Keratinocyte (primary cell): ENCODE measurements around the gene TNNT1. TPM values are rescaled to one million over a fixed set of nuclear protein-coding genes. Genes with fewer than 3 reads are reported as not detected.

Experiments used
- DNase-seq: peaks from one replicate; pipeline ENCODE4 v3.0.0-alpha.2; 2011; ENCODE audit warnings: low read depth, missing footprints, low spot score
- FAIRE-seq: peaks from 2 replicates; lab custom pipeline; 2011; peaks lifted over from hg19 to GRCh38; lab: Jason Lieb, UNC
- H2AFZ ChIP-seq: 2 replicates; pipeline ENCODE4 v1.6.0; 2012; ENCODE audit warnings: low read length, control low read depth, inconsistent platforms; ENCODE audit not compliant: control insufficient read depth
- H3K27ac ChIP-seq: 2 replicates; pipeline ENCODE4 v1.5.1; 2011; ENCODE audit warnings: low read length; ENCODE audit not compliant: control insufficient read depth, insufficient read depth
- H3K27me3 ChIP-seq: 3 replicates; pipeline ENCODE4 v1.6.0; 2011; ENCODE audit warnings: low read length; ENCODE audit not compliant: control insufficient read depth, insufficient read depth; ENCODE audit errors: extremely low read depth
- H3K36me3 ChIP-seq, 2 experiments: 2 replicates in 1 of 2; 3 replicates in 1 of 2; pipeline ENCODE4 v1.5.1; 2011; ENCODE audit warnings: low read length in 2 of 2, mild to moderate bottlenecking in 1 of 2; ENCODE audit not compliant: control insufficient read depth in 2 of 2, insufficient read depth in 2 of 2; ENCODE audit errors: extremely low read depth in 1 of 2
- H3K4me1 ChIP-seq: 3 replicates; pipeline ENCODE4 v1.5.1; 2011; ENCODE audit warnings: low read length; ENCODE audit not compliant: control insufficient read depth, insufficient read depth; ENCODE audit errors: extremely low read depth
- H3K4me2 ChIP-seq: 3 replicates; pipeline ENCODE4 v1.6.0; 2011; ENCODE audit warnings: low read depth, low read length; ENCODE audit not compliant: control insufficient read depth, insufficient read depth; ENCODE audit errors: extremely low read depth
- H3K4me3 ChIP-seq, 3 experiments: fragments of 200-600 bp in 1 of 3; sonication (generic) in 1 of 3; 2 replicates in 2 of 3; 3 replicates in 1 of 3; pipeline ENCODE4 v1.5.1; 2011 to 2016; ENCODE audit warnings: low read length in 3 of 3, mild to moderate bottlenecking in 3 of 3, control low read depth in 2 of 3, inconsistent platforms in 1 of 3, low read depth in 1 of 3, mixed read lengths in 1 of 3, mixed run types in 1 of 3, moderate library complexity in 1 of 3; ENCODE audit not compliant: control insufficient read depth in 2 of 3, insufficient read depth in 2 of 3; ENCODE audit errors: extremely low read depth in 1 of 3
- H3K79me2 ChIP-seq: 2 replicates; pipeline ENCODE4 v1.6.0; 2012; ENCODE audit warnings: low read length; ENCODE audit not compliant: control insufficient read depth, insufficient read depth
- H3K9ac ChIP-seq: 3 replicates; pipeline ENCODE4 v1.6.0; 2011; ENCODE audit warnings: low read length; ENCODE audit not compliant: control insufficient read depth, insufficient read depth; ENCODE audit errors: extremely low read depth
- H3K9me1 ChIP-seq: 3 replicates; pipeline ENCODE4 v1.6.0; 2011; ENCODE audit warnings: low read length; ENCODE audit not compliant: control insufficient read depth, insufficient read depth; ENCODE audit errors: extremely low read depth
- H3K9me3 ChIP-seq: 2 replicates; pipeline ENCODE4 v1.5.1; 2012; ENCODE audit warnings: low read depth, low read length; ENCODE audit not compliant: control insufficient read depth
- H4K20me1 ChIP-seq: 3 replicates; pipeline ENCODE4 v1.6.0; 2011; ENCODE audit warnings: low read length; ENCODE audit not compliant: control insufficient read depth, insufficient read depth; ENCODE audit errors: extremely low read depth
- EZH2 ChIP-seq: IDR thresholded peaks from one replicate; pipeline ENCODE4 v1.6.1; 2012; ENCODE audit warnings: inconsistent platforms, mild to moderate bottlenecking, low read length, moderate library complexity
- dilution Hi-C: fragments of 300-500 bp; cut with MboI; formaldehyde crosslinking; loops from one replicate; pipeline ENCODE4 v1.7.0; 2020; ENCODE audit warnings: low sequenced_read_pairs; ENCODE audit not compliant: extremely low pct_ligation_motif_present
- polyA plus RNA-seq, 5 experiments: library from polyadenylated mRNA; depleted of rRNA in 3 of 5; stranded (reverse) in 3 of 5; stranded (forward) in 1 of 5; unstranded in 1 of 5; fragments of >200 nt; gene quantifications; 1 replicate in 1 of 5; 2 replicates in 3 of 5; 3 replicates in 1 of 5; pipeline versions ENCODE4 v1.2.1 to v1.2.3, GENCODE V29; 2011 to 2012; ENCODE audit warnings: missing spikeins in 2 of 5, low read depth in 1 of 5, low replicate concordance in 1 of 5
- TF ChIP-seq, protein P1 (sequence below), 3 experiments: IDR thresholded peaks in 1 of 3; conservative IDR thresholded peaks in 1 of 3; optimal IDR thresholded peaks in 1 of 3; 2 replicates in 2 of 3; 3 replicates in 1 of 3; pipeline versions ENCODE3 to v1.5.1; 2011; ENCODE audit warnings: low read length in 3 of 3, mild to moderate bottlenecking in 3 of 3, moderate library complexity in 2 of 3, control low read depth in 1 of 3, inconsistent platforms in 1 of 3; ENCODE audit not compliant: insufficient read depth in 2 of 3; ENCODE audit errors: extremely low read depth in 1 of 3

The TNNT1 gene
- polyA plus RNA-seq, 1 donor (not counting 4 experiments of a cell fraction or from before 2014, with no cell fraction given), result 99.6 TPM

DNA sequence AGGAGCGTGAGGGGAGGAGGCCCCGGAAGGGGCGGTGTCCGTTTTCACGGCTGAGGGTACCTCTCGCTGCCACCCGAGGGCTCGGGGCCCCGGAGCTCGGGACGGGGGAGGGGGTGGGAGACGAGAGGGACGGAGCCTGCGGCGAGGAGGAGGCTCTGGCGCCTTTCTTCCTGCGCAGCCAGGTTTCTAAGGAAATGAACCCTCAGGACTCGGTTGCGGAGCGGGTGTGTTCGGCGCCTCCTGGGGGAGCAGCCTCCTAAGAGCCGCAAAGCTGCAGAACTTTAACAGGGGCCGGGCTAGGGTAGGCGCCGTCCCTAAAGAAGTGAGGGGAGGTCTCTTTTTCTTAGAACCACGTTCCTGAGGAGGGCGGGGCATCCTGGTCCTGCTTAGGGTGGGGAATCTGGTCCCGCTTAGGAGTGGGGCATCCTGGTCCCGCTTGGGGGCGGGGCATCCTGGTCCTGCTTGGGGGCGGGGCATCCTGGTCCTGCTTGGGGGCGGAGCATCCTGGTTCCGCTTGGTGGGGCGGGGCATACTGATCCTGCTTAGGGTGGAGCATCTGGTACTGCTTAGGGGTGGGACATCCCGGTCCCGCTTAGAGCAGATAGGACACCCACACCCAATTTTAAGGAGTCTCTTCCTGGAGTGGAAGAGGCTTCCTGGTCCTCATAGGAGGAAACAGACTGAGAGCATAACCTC is 24.9 kb upstream of the TNNT1 start:
- Histone ChIP-seq H3K79me2 (no peaks in the 10 kb centered on the region), H3K27me3 (no peaks in the 10 kb centered on the region), H3K4me3 (peak overlapping the region; percentile 52 to 79 (median 78)), H3K9ac (peak overlapping the region; percentile 43), H3K4me1 (peaks cover 1% of the 10 kb centered on the region), H3K4me2 (peak overlapping the region; percentile 42), H3K36me3 (peaks cover 0 to 4% of the 10 kb centered on the region in 2 experiments), H2AFZ (peak overlapping the region; percentile 60), H4K20me1 (no peaks in the 10 kb centered on the region), H3K9me3 (no peaks in the 10 kb centered on the region), H3K27ac (peak overlapping the region; percentile 37), H3K9me1 (no peaks in the 10 kb centered on the region)
- TF ChIP-seq EZH2, result no peak
- TF ChIP-seq, protein P1, sequence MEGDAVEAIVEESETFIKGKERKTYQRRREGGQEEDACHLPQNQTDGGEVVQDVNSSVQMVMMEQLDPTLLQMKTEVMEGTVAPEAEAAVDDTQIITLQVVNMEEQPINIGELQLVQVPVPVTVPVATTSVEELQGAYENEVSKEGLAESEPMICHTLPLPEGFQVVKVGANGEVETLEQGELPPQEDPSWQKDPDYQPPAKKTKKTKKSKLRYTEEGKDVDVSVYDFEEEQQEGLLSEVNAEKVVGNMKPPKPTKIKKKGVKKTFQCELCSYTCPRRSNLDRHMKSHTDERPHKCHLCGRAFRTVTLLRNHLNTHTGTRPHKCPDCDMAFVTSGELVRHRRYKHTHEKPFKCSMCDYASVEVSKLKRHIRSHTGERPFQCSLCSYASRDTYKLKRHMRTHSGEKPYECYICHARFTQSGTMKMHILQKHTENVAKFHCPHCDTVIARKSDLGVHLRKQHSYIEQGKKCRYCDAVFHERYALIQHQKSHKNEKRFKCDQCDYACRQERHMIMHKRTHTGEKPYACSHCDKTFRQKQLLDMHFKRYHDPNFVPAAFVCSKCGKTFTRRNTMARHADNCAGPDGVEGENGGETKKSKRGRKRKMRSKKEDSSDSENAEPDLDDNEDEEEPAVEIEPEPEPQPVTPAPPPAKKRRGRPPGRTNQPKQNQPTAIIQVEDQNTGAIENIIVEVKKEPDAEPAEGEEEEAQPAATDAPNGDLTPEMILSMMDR (optimal IDR thresholded peaks at IDR 0.05 in 1 of 3, IDR thresholded peaks at IDR 0.05 in 1 of 3, conservative IDR thresholded peaks at IDR 0.05 in 1 of 3; ENCODE audit: extremely low read depth in 1 of 3, insufficient read depth in 2 of 3, low read length in 3 of 3), result peak in 1 of 3 experiments; percentile 20
- dilution Hi-C loops, result no loop called here
- peak; percentile 80 for DNase-seq
- peak; percentile 59 for FAIRE-seq

DNA sequence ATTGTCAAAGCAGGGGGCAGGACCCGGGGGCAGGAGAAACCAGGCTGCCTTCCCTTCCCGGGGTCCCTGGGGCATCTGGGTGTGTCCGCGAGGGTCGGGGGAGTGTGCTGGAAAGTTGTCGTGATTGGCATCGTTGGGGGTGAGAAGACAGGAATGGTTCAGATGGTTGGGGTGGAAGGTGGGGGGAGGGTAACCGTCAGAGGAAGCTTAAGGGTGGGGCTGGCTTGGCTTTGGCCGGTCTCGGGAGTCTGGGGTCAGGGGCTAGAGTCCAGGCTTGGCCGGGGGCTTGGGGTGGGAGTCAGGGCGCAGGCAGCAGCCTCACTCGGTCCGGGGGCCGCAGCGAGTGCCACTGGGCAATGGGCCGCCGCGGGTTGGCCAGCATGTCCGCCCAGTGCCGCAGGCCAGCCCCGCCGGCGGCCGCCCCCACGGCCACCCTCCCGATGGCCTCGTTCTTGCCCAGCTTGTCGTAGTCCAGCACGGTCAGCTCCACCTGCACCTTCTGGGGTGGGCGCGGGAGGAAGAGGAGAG is 24.2 kb upstream of the TNNT1 start:
- dilution Hi-C loops, result no loop called here
- Histone ChIP-seq H3K4me3 (peak overlapping the region; percentile 52 to 79 (median 78)), H3K79me2 (no peaks in the 10 kb centered on the region), H4K20me1 (no peaks in the 10 kb centered on the region), H3K27ac (peak overlapping the region; percentile 37), H3K4me1 (no peaks in the 10 kb centered on the region), H3K9me1 (no peaks in the 10 kb centered on the region), H2AFZ (peak overlapping the region; percentile 60), H3K9ac (peak overlapping the region; percentile 43), H3K27me3 (no peaks in the 10 kb centered on the region), H3K36me3 (peaks cover 0 to 3% of the 10 kb centered on the region in 2 experiments), H3K4me2 (peak overlapping the region; percentile 42), H3K9me3 (no peaks in the 10 kb centered on the region)
- FAIRE-seq (no peak), DNase-seq (no peak)
- TF ChIP-seq, protein P1 (optimal IDR thresholded peaks at IDR 0.05 in 1 of 3, IDR thresholded peaks at IDR 0.05 in 1 of 3, conservative IDR thresholded peaks at IDR 0.05 in 1 of 3; ENCODE audit: extremely low read depth in 1 of 3, insufficient read depth in 2 of 3, low read length in 3 of 3), result no peak
- no peak for TF ChIP-seq EZH2
